ENCODE results near the gene ARHGAP10. TPM values are rescaled to one million over a fixed set of nuclear protein-coding genes. Genes with fewer than 3 reads are reported as not detected.
A peak's percentile ranks its signal among the peaks of the same experiment; 100 is the strongest.

ARHGAP10 gene, protein sequence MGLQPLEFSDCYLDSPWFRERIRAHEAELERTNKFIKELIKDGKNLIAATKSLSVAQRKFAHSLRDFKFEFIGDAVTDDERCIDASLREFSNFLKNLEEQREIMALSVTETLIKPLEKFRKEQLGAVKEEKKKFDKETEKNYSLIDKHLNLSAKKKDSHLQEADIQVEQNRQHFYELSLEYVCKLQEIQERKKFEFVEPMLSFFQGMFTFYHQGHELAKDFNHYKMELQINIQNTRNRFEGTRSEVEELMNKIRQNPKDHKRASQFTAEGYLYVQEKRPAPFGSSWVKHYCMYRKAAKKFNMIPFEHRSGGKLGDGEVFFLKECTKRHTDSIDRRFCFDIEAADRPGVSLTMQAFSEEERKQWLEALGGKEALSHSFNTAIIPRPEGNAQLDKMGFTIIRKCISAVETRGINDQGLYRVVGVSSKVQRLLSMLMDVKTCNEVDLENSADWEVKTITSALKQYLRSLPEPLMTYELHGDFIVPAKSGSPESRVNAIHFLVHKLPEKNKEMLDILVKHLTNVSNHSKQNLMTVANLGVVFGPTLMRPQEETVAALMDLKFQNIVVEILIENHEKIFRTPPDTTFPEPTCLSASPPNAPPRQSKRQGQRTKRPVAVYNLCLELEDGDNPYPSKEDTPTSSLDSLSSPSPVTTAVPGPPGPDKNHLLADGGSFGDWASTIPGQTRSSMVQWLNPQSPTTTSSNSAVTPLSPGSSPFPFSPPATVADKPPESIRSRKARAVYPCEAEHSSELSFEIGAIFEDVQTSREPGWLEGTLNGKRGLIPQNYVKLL
- total RNA-seq: 100 to 1,000 TPM in 1 of 2 donors, 10 to 100 TPM in 1; 83.5 to 108 TPM
- 17.4 TPM for polyA plus RNA-seq (ENCODE audit: insufficient read depth, low read depth, low replicate concordance)
- long read RNA-seq, donor 1, partial matches to known transcripts: 0 of 4 reads
- long read RNA-seq, donor 1, other reads (novel, unspliced or antisense): 0 of 4 reads
- long read RNA-seq, donor 2, partial matches to known transcripts: 0 of 5 reads
- long read RNA-seq, donor 2, other reads (novel, unspliced or antisense): 0 of 5 reads

GRCh38 chr4:147731580-147732517, at the start of gene ARHGAP10:
Gene ARHGAP10, plus strand, starts transcription at chr4:147732088. Its CDS starts 214 bp downstream, at chr4:147732302.
- TF ChIP-seq POLR2A (IDR thresholded peaks at IDR 0.05) (peak; percentile 14), CTCF (IDR thresholded peaks at IDR 0.05) (no peak)
- intact Hi-C loops (cut with DNase I; ENCODE audit: low total_unique reads): loop anchor here (10.0 kb wide), 2 partner anchors 83 to 133 kb away; no protein-coding TSS in a partner anchor
- Histone ChIP-seq H3K27me3 (no peaks in the 10 kb centered on the region), H3K27ac (peak within 1 kb of the TSS; percentile 98), H3K9me3 (no peaks in the 10 kb centered on the region), H3K4me1 (peaks cover 14% of the 10 kb centered on the region), H3K36me3 (ENCODE audit: low read depth, missing control alignments) (no peaks in the 10 kb centered on the region), H3K4me3 (peak within 1 kb of the TSS; percentile 85 to 93)
- WGBS, 2 donors: 0 to 1% methylated on average over 41 to 91 of the region's 106 CpGs
- peak; percentile 86 for DNase-seq

- no peak for DNase-seq
- Histone ChIP-seq H3K4me3 (peak overlapping the region in 1 of 2 donors; percentile 79), H3K27me3 (no peaks in the 10 kb centered on the region), H3K9me3 (no peaks in the 10 kb centered on the region), H3K27ac (peak overlapping the region in 1 of 2 donors; percentile 91), H3K36me3 (ENCODE audit: low read depth, missing control alignments) (no peaks in the 10 kb centered on the region), H3K4me1 (peaks cover 13% of the 10 kb centered on the region)
- WGBS, 2 donors: 32 to 51% methylated on average over 3 of the region's 3 CpGs
- intact Hi-C loops (cut with DNase I; ENCODE audit: low total_unique reads): no loop called here
- no peak for TF ChIP-seq CTCF (IDR thresholded peaks at IDR 0.05)
- TF ChIP-seq POLR2A (IDR thresholded peaks at IDR 0.05): no peak
Measured at GRCh38 chr4:147682755-147683154, 49.1 kb upstream of the ARHGAP10 start.

GRCh38 chr4:147683188-147683591, 48.7 kb upstream of the ARHGAP10 start:
- no peaks in the 10 kb centered on the region for H3K27me3 ChIP-seq
- H3K4me3 ChIP-seq: peak overlapping the region; percentile 79 to 82
- intact Hi-C loops (cut with DNase I; ENCODE audit: low total_unique reads): no loop called here
- H3K27ac ChIP-seq: peak overlapping the region; percentile 87 to 91
- no peaks in the 10 kb centered on the region for H3K36me3 ChIP-seq (ENCODE audit: low read depth, missing control alignments)
- peaks cover 13% of the 10 kb centered on the region for H3K4me1 ChIP-seq
- peak; percentile 39 for DNase-seq
- H3K9me3 ChIP-seq: no peaks in the 10 kb centered on the region
- TF ChIP-seq POLR2A (IDR thresholded peaks at IDR 0.05) (no peak), CTCF (IDR thresholded peaks at IDR 0.05) (no peak)
- WGBS, 2 donors: 1% methylated on average over 10 of the region's 10 CpGs

Measured in testis (tissue), 5 donors.